Measurements from ENCODE around the gene JPH3.
"Not testable (repeated sequence)": the region's sequence is repeated elsewhere in the genome, so short reads cannot be mapped to it uniquely, and the experiment has no call there.

Gene JPH3

GRCh38 chr16:87720446-87720845 is 118.1 kb downstream of the JPH3 start:
- peaks cover 27% of the 10 kb centered on the region for H3K36me3 ChIP-seq (ENCODE audit: control insufficient read depth, insufficient read depth, low read length)
- no peaks in the 10 kb centered on the region for H3K9me3 ChIP-seq (ENCODE audit: control insufficient read depth, insufficient read depth, low read length)
- H3K4me3 ChIP-seq (ENCODE audit: low read depth, low read length): no peak overlapping the region
- no peaks in the 10 kb centered on the region for H3K27me3 ChIP-seq (ENCODE audit: control insufficient read depth, insufficient read depth, low read length)
- H3K9ac ChIP-seq (ENCODE audit: low read depth, low read length): no peak overlapping the region
- H3K4me1 ChIP-seq (ENCODE audit: control insufficient read depth, insufficient read depth, low read length): no peaks in the 10 kb centered on the region

DNA sequence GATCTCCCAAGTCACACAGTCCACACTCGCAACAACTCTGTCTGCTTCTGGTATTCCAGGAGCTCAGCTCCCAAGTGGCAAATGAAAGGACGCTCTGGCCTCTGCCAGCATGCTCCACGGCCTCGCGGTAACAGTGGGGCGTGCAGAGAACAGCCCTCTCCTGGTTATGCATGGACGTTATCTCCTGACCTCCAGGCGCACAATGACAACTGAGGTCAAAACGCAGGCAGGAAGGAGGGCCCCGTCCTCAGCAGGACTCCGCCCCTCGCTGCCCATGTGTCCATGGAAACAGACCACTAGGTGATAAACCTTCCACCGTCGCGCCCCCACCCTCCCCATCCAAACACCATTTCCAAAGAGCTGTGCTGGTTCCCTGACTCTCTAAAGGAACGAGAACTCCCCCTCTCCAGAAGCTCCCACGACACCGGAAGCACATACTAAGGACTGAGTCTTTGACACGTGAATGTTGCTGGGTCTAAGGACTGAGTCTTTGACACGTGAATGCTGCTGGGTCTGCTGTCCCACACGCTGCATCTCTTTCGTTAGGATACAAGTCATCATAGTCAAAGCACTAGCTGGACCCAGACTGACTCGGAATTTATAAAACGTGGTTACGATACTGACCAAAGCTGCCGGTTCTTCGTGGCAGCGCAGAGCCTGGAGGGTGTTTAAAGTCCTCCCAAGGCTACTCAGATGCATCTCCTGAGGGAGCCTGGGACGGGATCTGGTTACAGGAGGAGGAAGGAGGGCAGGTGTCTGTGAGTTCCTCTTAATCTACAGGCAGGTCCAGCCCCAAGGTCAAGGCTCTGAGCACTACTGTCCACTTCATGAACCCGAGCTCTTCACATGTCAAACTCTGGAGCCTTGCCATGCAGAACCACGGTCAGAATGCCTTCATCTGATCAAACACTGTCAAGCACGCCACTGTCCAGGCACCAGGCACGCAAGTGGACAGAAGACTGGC is 119.6 kb downstream of the JPH3 start:
- Histone ChIP-seq H3K4me1 (ENCODE audit: control insufficient read depth, insufficient read depth, low read length) (no peaks in the 10 kb centered on the region), H3K27me3 (ENCODE audit: control insufficient read depth, insufficient read depth, low read length) (no peaks in the 10 kb centered on the region), H3K36me3 (ENCODE audit: control insufficient read depth, insufficient read depth, low read length) (peaks cover 26% of the 10 kb centered on the region), H3K4me3 (ENCODE audit: low read depth, low read length) (no peak overlapping the region), H3K9me3 (ENCODE audit: control insufficient read depth, insufficient read depth, low read length) (no peaks in the 10 kb centered on the region), H3K9ac (ENCODE audit: low read depth, low read length) (no peak overlapping the region)

GRCh38 chr16:87722590-87723225 is 120.4 kb downstream of the JPH3 start:
- H3K36me3 ChIP-seq (ENCODE audit: control insufficient read depth, insufficient read depth, low read length): peaks cover 33% of the 10 kb centered on the region
- H3K4me1 ChIP-seq (ENCODE audit: control insufficient read depth, insufficient read depth, low read length): no peaks in the 10 kb centered on the region
- no peak overlapping the region for H3K4me3 ChIP-seq (ENCODE audit: low read depth, low read length)
- H3K9ac ChIP-seq (ENCODE audit: low read depth, low read length): no peak overlapping the region
- no peaks in the 10 kb centered on the region for H3K9me3 ChIP-seq (ENCODE audit: control insufficient read depth, insufficient read depth, low read length)
- no peaks in the 10 kb centered on the region for H3K27me3 ChIP-seq (ENCODE audit: control insufficient read depth, insufficient read depth, low read length)

GRCh38 chr16:87723226-87723623 is 120.9 kb downstream of the JPH3 start:
- H3K9me3 ChIP-seq (ENCODE audit: control insufficient read depth, insufficient read depth, low read length): no peaks in the 10 kb centered on the region

DNA sequence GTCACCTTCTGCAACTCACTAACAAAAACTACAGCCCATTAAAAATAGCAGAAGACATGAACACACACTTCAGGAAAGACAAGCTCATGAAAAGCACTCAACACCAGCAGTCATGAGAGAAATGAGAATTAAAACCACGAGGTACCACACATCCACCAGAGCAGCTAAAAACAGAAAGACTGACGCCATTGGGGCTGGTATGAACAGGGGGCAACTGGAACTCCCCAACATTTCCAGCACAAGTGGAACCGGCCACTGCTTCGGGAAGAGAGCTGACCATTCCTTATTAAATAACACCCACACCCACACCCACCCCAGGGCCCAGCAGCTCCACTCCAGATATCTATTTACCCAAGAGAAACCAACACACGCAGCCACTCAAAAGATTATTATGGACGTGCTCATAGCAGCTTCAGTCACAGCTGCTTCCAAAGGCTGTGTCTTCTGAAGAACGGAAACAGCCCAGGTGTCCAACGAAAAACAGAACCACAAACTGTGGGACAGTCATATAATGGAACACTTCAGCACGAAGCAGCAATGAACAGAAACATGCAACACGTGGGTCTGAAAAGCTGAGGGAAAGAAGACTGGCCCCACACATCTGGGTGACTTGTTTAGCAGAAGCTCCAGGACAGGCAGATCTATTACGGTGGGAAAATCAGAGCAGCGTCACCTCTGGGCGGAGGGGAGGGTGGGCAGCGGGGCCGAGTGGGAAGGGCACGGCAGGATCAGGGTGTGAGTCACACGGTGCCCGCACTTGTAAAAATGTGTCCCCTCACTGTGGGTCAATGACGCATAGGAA is 122.4 kb downstream of the JPH3 start:
- no peaks in the 10 kb centered on the region for H3K9me3 ChIP-seq (ENCODE audit: control insufficient read depth, insufficient read depth, low read length)
- no peaks in the 10 kb centered on the region for H3K4me1 ChIP-seq (ENCODE audit: control insufficient read depth, insufficient read depth, low read length)
- H3K36me3 ChIP-seq (ENCODE audit: control insufficient read depth, insufficient read depth, low read length): peaks cover 39% of the 10 kb centered on the region
- no peaks in the 10 kb centered on the region for H3K27me3 ChIP-seq (ENCODE audit: control insufficient read depth, insufficient read depth, low read length)
- H3K9ac ChIP-seq (ENCODE audit: low read depth, low read length): no peak overlapping the region
- no peak overlapping the region for H3K4me3 ChIP-seq (ENCODE audit: low read depth, low read length)

More at GRCh38 chr16:87723226-87723623, 120.9 kb downstream of the JPH3 start:
- H3K4me3 ChIP-seq (ENCODE audit: low read depth, low read length): no peak overlapping the region
- peaks cover 33% of the 10 kb centered on the region for H3K36me3 ChIP-seq (ENCODE audit: control insufficient read depth, insufficient read depth, low read length)
- no peaks in the 10 kb centered on the region for H3K4me1 ChIP-seq (ENCODE audit: control insufficient read depth, insufficient read depth, low read length)
- no peak overlapping the region for H3K9ac ChIP-seq (ENCODE audit: low read depth, low read length)
- H3K27me3 ChIP-seq (ENCODE audit: control insufficient read depth, insufficient read depth, low read length): no peaks in the 10 kb centered on the region

DNA sequence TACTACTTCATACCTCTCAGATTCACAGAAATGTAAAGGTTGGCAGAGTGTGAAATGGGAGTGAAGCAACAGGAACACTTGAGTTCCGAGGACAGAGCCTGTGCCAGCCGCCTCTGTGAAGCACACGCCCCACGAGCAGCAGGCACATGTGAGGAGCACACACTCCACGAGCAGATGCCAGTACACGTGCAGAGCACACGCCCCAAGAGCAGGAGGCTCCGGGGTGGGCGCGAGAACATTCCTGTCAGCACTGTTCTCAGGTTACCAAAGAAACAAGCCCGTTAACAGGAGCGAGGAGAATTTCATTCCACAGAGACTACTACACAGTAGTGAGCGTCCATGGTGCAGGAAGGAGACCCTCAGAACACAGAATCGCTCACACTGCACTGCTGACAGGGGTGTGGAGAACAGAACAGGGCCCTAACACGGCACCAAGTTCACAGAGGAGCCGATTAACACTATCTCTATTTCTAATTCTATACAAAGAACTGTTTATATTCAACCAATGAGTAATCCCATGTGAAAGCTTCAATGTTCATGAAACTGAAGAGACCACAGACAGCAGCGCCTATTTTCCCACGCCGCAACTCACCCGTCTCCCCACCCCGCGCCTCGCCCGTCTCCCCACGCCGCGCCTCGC is 123.4 kb downstream of the JPH3 start:
- H3K9ac ChIP-seq (ENCODE audit: low read depth, low read length): no peak overlapping the region
- H3K4me1 ChIP-seq (ENCODE audit: control insufficient read depth, insufficient read depth, low read length): no peaks in the 10 kb centered on the region
- H3K36me3 ChIP-seq (ENCODE audit: control insufficient read depth, insufficient read depth, low read length): peaks cover 34% of the 10 kb centered on the region
- no peaks in the 10 kb centered on the region for H3K27me3 ChIP-seq (ENCODE audit: control insufficient read depth, insufficient read depth, low read length)
- no peaks in the 10 kb centered on the region for H3K9me3 ChIP-seq (ENCODE audit: control insufficient read depth, insufficient read depth, low read length)
- H3K4me3 ChIP-seq (ENCODE audit: low read depth, low read length): no peak overlapping the region

DNA sequence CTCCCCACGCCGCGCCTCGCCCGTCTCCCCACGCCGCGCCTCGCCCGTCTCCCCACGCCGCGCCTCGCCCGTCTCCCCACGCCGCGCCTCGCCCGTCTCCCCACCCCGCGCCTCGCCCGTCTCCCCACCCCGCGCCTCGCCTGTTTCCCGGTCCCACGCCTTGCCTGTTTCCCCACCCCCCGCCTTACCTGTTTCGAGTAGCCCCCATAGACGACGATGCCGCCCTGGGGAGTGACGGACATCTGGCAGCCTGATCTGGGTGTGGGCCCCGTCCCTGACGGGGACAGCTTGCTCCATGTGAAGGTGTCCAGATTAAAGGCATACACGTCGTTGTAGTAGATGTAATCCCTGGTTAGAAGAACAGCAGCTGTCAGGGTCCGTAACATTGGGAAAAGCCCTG is 124.3 kb downstream of the JPH3 start:
- not testable (repeated sequence) for H3K4me1 ChIP-seq (ENCODE audit: control insufficient read depth, insufficient read depth, low read length); H3K9ac ChIP-seq (ENCODE audit: low read depth, low read length); H3K9me3 ChIP-seq (ENCODE audit: control insufficient read depth, insufficient read depth, low read length); H3K27me3 ChIP-seq (ENCODE audit: control insufficient read depth, insufficient read depth, low read length); H3K4me3 ChIP-seq (ENCODE audit: low read depth, low read length)
- H3K36me3 ChIP-seq (ENCODE audit: control insufficient read depth, insufficient read depth, low read length): peaks cover 33% of the 10 kb centered on the region

- Histone ChIP-seq H3K9ac (ENCODE audit: low read depth, low read length) (no peak overlapping the region), H3K9me3 (ENCODE audit: control insufficient read depth, insufficient read depth, low read length) (no peaks in the 10 kb centered on the region), H3K27me3 (ENCODE audit: control insufficient read depth, insufficient read depth, low read length) (no peaks in the 10 kb centered on the region), H3K4me3 (ENCODE audit: low read depth, low read length) (no peak overlapping the region), H3K36me3 (ENCODE audit: control insufficient read depth, insufficient read depth, low read length) (peaks cover 32% of the 10 kb centered on the region), H3K4me1 (ENCODE audit: control insufficient read depth, insufficient read depth, low read length) (no peaks in the 10 kb centered on the region)
These were observed 125.0 kb downstream of the JPH3 start for GRCh38 chr16:87727346-87727745.

GRCh38 chr16:87728026-87728425 is 125.7 kb downstream of the JPH3 start:
- H3K4me3 ChIP-seq (ENCODE audit: low read depth, low read length): no peak overlapping the region
- H3K9ac ChIP-seq (ENCODE audit: low read depth, low read length): no peak overlapping the region
- no peaks in the 10 kb centered on the region for H3K27me3 ChIP-seq (ENCODE audit: control insufficient read depth, insufficient read depth, low read length)
- H3K36me3 ChIP-seq (ENCODE audit: control insufficient read depth, insufficient read depth, low read length): peaks cover 26% of the 10 kb centered on the region
- no peaks in the 10 kb centered on the region for H3K9me3 ChIP-seq (ENCODE audit: control insufficient read depth, insufficient read depth, low read length)
- H3K4me1 ChIP-seq (ENCODE audit: control insufficient read depth, insufficient read depth, low read length): no peaks in the 10 kb centered on the region

DNA sequence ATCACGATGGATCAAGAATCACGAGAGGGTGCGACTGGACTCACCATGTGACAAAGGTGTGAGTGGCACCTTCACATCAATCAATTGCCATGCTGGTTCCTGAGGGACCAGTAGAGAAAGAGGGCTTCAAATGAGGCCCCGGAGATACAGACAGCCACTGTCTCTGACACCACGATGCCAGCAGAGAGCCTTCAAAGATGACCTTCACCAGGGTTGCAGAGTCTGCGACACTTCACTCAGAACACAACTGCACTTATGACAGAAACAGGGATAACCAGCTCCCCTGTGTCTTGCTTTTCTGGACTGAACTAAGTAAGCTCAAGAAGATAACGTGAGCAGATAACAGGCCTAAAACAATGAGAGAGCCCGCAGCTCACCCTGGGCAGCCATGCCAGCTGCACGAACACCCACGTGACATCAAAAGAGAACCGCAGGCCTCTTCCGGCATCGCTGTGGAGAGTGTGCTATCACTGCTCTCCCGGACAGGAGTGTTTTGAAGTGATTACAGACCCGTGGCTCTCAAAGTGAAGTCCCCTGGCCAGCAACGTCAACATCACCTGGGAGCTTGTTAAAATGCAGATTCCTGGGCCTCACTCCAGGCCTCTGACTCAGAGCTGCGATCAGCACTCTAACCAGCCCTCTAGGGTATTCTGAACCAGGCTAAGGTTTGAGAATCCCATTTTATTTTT is 127.1 kb downstream of the JPH3 start:
- Histone ChIP-seq H3K36me3 (ENCODE audit: control insufficient read depth, insufficient read depth, low read length) (peaks cover 22% of the 10 kb centered on the region), H3K4me1 (ENCODE audit: control insufficient read depth, insufficient read depth, low read length) (no peaks in the 10 kb centered on the region), H3K27me3 (ENCODE audit: control insufficient read depth, insufficient read depth, low read length) (no peaks in the 10 kb centered on the region), H3K9ac (ENCODE audit: low read depth, low read length) (no peak overlapping the region), H3K4me3 (ENCODE audit: low read depth, low read length) (no peak overlapping the region), H3K9me3 (ENCODE audit: control insufficient read depth, insufficient read depth, low read length) (no peaks in the 10 kb centered on the region)

- Histone ChIP-seq H3K9ac (ENCODE audit: low read depth, low read length) (no peak overlapping the region), H3K4me1 (ENCODE audit: control insufficient read depth, insufficient read depth, low read length) (no peaks in the 10 kb centered on the region), H3K36me3 (ENCODE audit: control insufficient read depth, insufficient read depth, low read length) (peaks cover 17% of the 10 kb centered on the region), H3K9me3 (ENCODE audit: control insufficient read depth, insufficient read depth, low read length) (no peaks in the 10 kb centered on the region), H3K27me3 (ENCODE audit: control insufficient read depth, insufficient read depth, low read length) (no peaks in the 10 kb centered on the region), H3K4me3 (ENCODE audit: low read depth, low read length) (no peak overlapping the region)
These were observed 129.3 kb downstream of the JPH3 start for GRCh38 chr16:87731607-87732006.

Data from iPS-15b (cell line).